ENCODE results near the gene MYO7B. TPM values are rescaled to one million over a fixed set of nuclear protein-coding genes. Genes with fewer than 3 reads are reported as not detected.
A peak's percentile ranks its signal among the peaks of the same experiment; 100 is the strongest.

Gene MYO7B
- total and polyA plus RNA-seq, 10 donors, result 32.3 to 165 (median 52.9) TPM

GRCh38 chr2:127609031-127609751, 73.7 kb downstream of the MYO7B start:
- 71 to 89% (median 81%) methylated on average over 14 to 24 of the region's 24 CpGs for WGBS, 5 donors
- peaks cover 0 to 11% (median 0%) of the 10 kb centered on the region in 6 donors for H3K4me1 ChIP-seq
- peak; percentile 53 for DNase-seq

GRCh38 chr2:127609818-127610217, 74.3 kb downstream of the MYO7B start:
- Histone ChIP-seq H3K4me3 (no peak overlapping the region), H3K27me3 (replicated peaks in 1 of 7) (no peaks in the 10 kb centered on the region), H3K4me1 (peaks cover 0 to 11% (median 0%) of the 10 kb centered on the region in 6 donors), H3K27ac (no peak overlapping the region), H3K36me3 (peaks cover 0 to 9% (median 0%) of the 10 kb centered on the region in 6 donors), H3K9me3 (peaks cover 0 to 33% (median 20%) of the 10 kb centered on the region in 8 donors)
- WGBS, 5 donors, result 88 to 96% (median 96%) methylated on average over 5 to 8 of the region's 8 CpGs
- DNase-seq, result peak; percentile 64
- TF ChIP-seq CTCF (IDR thresholded peaks at IDR 0.05 in 8 of 11, conservative IDR thresholded peaks at IDR 0.05 in 3 of 11) (no peak), POLR2A (IDR thresholded peaks at IDR 0.05) (no peak), POLR2AphosphoS5 (IDR thresholded peaks at IDR 0.05) (no peak)
- intact Hi-C loops (cut with DNase I; ENCODE audit: low total_unique reads), result no loop called here

More at GRCh38 chr2:127609031-127609751, 73.7 kb downstream of the MYO7B start:
- Histone ChIP-seq H3K36me3 (peaks cover 0 to 9% (median 0%) of the 10 kb centered on the region in 6 donors), H3K27ac (no peak overlapping the region), H3K9me3 (peaks cover 0 to 33% (median 20%) of the 10 kb centered on the region in 8 donors), H3K27me3 (replicated peaks in 1 of 7) (no peaks in the 10 kb centered on the region), H3K4me3 (no peak overlapping the region)
- intact Hi-C loops (cut with DNase I; ENCODE audit: low total_unique reads), result no loop called here
- TF ChIP-seq CTCF (IDR thresholded peaks at IDR 0.05 in 8 of 11, conservative IDR thresholded peaks at IDR 0.05 in 3 of 11) (no peak), POLR2A (IDR thresholded peaks at IDR 0.05) (no peak), POLR2AphosphoS5 (IDR thresholded peaks at IDR 0.05) (no peak)

GRCh38 chr2:127610561-127610960, 75.1 kb downstream of the MYO7B start:
- 90 to 97% (median 90%) methylated on average over 1 of the region's 1 CpG for WGBS, 5 donors
- TF ChIP-seq CTCF (IDR thresholded peaks at IDR 0.05 in 8 of 11, conservative IDR thresholded peaks at IDR 0.05 in 3 of 11) (no peak), POLR2A (IDR thresholded peaks at IDR 0.05) (no peak), POLR2AphosphoS5 (IDR thresholded peaks at IDR 0.05) (no peak)

More at GRCh38 chr2:127610561-127610960, 75.1 kb downstream of the MYO7B start:
- Histone ChIP-seq H3K9me3 (peaks cover 0 to 33% (median 20%) of the 10 kb centered on the region in 8 donors), H3K27me3 (replicated peaks in 1 of 7) (no peaks in the 10 kb centered on the region), H3K36me3 (peaks cover 0 to 9% (median 0%) of the 10 kb centered on the region in 6 donors), H3K4me1 (peaks cover 0 to 9% (median 0%) of the 10 kb centered on the region in 6 donors), H3K27ac (no peak overlapping the region), H3K4me3 (no peak overlapping the region)
- intact Hi-C loops (cut with DNase I; ENCODE audit: low total_unique reads), result no loop called here
- DNase-seq, result peak; percentile 34
